PC-9 (cell line): Measurements from ENCODE around the gene ATXN7L2.

Experiments
- EZH2 ChIP-seq: fragments of 200-600 bp; sonication (generic); IDR thresholded peaks from 2 replicates; pipeline ENCODE4 v1.8.0; 2017; ENCODE audit warnings: antibody characterized with exemption, low read depth
- TF ChIP-seq, protein P1 (sequence below): fragments of 200-600 bp; sonication (generic); conservative IDR thresholded peaks from 2 replicates; pipeline ENCODE4 v1.6.1; 2017; ENCODE audit warnings: mixed run types, antibody characterized with exemption, mild to moderate bottlenecking, moderate library complexity

DNA sequence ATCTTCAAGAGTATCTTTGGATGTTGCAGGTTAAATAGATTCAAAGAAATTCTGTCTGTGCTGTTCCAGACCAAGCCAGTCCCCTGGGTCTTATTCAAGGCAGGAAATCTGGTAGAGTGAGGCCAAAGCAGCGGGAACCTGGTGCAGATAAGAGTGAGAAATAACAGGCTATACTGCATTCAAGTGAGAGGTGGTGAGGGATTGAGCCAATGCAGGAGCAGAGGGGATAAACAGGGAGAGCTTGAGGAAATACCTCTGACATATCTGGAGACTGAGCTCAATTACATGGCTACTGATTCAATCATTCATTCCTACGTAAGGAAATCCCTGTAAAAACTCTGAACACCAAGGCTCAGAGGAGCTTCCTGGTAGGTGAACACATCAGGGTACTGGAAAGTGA, 40.2 kb upstream of the ATXN7L2 start:
- TF ChIP-seq, protein P1, sequence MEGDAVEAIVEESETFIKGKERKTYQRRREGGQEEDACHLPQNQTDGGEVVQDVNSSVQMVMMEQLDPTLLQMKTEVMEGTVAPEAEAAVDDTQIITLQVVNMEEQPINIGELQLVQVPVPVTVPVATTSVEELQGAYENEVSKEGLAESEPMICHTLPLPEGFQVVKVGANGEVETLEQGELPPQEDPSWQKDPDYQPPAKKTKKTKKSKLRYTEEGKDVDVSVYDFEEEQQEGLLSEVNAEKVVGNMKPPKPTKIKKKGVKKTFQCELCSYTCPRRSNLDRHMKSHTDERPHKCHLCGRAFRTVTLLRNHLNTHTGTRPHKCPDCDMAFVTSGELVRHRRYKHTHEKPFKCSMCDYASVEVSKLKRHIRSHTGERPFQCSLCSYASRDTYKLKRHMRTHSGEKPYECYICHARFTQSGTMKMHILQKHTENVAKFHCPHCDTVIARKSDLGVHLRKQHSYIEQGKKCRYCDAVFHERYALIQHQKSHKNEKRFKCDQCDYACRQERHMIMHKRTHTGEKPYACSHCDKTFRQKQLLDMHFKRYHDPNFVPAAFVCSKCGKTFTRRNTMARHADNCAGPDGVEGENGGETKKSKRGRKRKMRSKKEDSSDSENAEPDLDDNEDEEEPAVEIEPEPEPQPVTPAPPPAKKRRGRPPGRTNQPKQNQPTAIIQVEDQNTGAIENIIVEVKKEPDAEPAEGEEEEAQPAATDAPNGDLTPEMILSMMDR, result no peak
- no peak for TF ChIP-seq EZH2
